WERI-Rb-1 (cell line): ENCODE results near the gene RHCE.

Experiments
- DNase-seq: peaks from one replicate; pipeline ENCODE4 v3.0.0-alpha.2; 2020
- H3K27ac ChIP-seq: fragments of 250-450 bp; sonication (Bioruptor Pico); 2 replicates; pipeline ENCODE4 v1.5.1; 2020; ENCODE audit warnings: mild to moderate bottlenecking, moderate library complexity
- H3K27me3 ChIP-seq: fragments of 250-450 bp; sonication (Bioruptor Pico); 2 replicates; pipeline ENCODE4 v1.5.1; 2021; ENCODE audit warnings: mild to moderate bottlenecking, low read depth, moderate library complexity; ENCODE audit not compliant: insufficient read depth, severe bottlenecking
- H3K36me3 ChIP-seq: fragments of 250-450 bp; sonication (Bioruptor Pico); 2 replicates; pipeline ENCODE4 v1.5.1; 2020; ENCODE audit warnings: mild to moderate bottlenecking, moderate library complexity
- H3K4me3 ChIP-seq: 2 replicates; pipeline ENCODE4 v1.5.1; 2011; ENCODE audit warnings: low read depth, mild to moderate bottlenecking, control low read depth, low read length
- H3K9me3 ChIP-seq: fragments of 250-450 bp; sonication (Bioruptor Pico); 2 replicates; pipeline ENCODE4 v1.5.1; 2021; ENCODE audit warnings: mild to moderate bottlenecking, moderate library complexity; ENCODE audit not compliant: severe bottlenecking
- TF ChIP-seq, protein P1 (sequence below): IDR thresholded peaks from 2 replicates; pipeline ENCODE4 v1.5.1; 2011; ENCODE audit warnings: low read depth, mild to moderate bottlenecking, control low read depth, inconsistent platforms, low read length

RHCE gene

GRCh38 chr1:25439287-25439686 is 18.7 kb upstream of the RHCE start:
- Histone ChIP-seq H3K36me3 (peaks cover 8% of the 10 kb centered on the region; the same call in 1 of the 2 replicates), H3K27ac (no peak overlapping the region), H3K9me3 (no peaks in the 10 kb centered on the region), H3K4me3 (no peak overlapping the region), H3K27me3 (no peaks in the 10 kb centered on the region)
- TF ChIP-seq, protein P1, sequence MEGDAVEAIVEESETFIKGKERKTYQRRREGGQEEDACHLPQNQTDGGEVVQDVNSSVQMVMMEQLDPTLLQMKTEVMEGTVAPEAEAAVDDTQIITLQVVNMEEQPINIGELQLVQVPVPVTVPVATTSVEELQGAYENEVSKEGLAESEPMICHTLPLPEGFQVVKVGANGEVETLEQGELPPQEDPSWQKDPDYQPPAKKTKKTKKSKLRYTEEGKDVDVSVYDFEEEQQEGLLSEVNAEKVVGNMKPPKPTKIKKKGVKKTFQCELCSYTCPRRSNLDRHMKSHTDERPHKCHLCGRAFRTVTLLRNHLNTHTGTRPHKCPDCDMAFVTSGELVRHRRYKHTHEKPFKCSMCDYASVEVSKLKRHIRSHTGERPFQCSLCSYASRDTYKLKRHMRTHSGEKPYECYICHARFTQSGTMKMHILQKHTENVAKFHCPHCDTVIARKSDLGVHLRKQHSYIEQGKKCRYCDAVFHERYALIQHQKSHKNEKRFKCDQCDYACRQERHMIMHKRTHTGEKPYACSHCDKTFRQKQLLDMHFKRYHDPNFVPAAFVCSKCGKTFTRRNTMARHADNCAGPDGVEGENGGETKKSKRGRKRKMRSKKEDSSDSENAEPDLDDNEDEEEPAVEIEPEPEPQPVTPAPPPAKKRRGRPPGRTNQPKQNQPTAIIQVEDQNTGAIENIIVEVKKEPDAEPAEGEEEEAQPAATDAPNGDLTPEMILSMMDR, result no peak
- DNase-seq, result no peak

GRCh38 chr1:25437672-25438071 is 17.0 kb upstream of the RHCE start:
- TF ChIP-seq, protein P1, result no peak
- H3K27me3 ChIP-seq, result no peaks in the 10 kb centered on the region
- H3K9me3 ChIP-seq, result no peaks in the 10 kb centered on the region
- no peak for DNase-seq
- H3K36me3 ChIP-seq, result peaks cover 15% of the 10 kb centered on the region
- H3K27ac ChIP-seq, result no peak overlapping the region
- H3K4me3 ChIP-seq, result no peak overlapping the region

GRCh38 chr1:25435397-25436108 is 14.9 kb upstream of the RHCE start:
- DNase-seq, result no peak
- Histone ChIP-seq H3K4me3 (no peak overlapping the region), H3K27ac (no peak overlapping the region), H3K27me3 (no peaks in the 10 kb centered on the region), H3K9me3 (no peaks in the 10 kb centered on the region), H3K36me3 (peaks cover 16% of the 10 kb centered on the region)
- TF ChIP-seq, protein P1, result no peak

DNA sequence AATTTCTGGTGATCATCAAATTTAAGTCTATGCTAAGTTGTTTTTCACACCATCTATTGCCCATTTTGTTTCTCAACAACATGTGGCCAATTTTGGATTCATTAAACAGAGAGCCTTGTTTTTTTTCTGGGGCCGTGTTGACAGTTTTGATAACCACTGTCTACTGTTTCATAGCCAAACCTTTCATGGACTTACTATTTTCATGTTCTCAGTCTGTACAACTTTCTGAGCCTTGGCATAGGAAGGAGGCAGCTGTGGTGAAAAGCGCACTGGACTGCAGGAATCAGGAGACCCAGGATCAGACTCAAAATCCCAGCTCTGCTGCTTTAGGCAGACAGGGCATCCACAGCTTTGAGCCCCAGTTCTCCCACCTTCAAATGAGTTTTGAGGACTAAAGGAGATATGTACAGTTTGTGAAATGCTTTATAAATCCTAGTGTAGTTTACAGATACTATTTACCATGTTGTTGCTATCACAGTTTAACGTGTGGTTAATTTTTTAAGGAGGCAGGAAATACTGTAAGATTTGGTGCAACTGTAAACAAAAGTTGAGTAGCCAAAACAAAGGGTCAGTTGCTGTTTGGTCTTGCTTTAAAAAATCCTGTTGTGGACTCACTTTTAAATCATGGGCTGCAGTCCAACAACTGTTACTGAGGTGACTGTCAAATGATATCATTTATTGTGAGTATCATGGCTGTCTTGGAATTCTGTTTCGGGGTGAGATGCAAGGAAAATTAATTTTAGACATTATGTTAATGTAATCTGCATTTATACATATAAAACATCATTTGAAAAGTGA is 13.0 kb upstream of the RHCE start:
- no peak overlapping the region for H3K4me3 ChIP-seq
- H3K9me3 ChIP-seq, result no peaks in the 10 kb centered on the region
- TF ChIP-seq, protein P1, result no peak
- no peak for DNase-seq
- peaks cover 19% of the 10 kb centered on the region for H3K36me3 ChIP-seq
- H3K27me3 ChIP-seq, result no peaks in the 10 kb centered on the region
- H3K27ac ChIP-seq, result no peak overlapping the region

DNA sequence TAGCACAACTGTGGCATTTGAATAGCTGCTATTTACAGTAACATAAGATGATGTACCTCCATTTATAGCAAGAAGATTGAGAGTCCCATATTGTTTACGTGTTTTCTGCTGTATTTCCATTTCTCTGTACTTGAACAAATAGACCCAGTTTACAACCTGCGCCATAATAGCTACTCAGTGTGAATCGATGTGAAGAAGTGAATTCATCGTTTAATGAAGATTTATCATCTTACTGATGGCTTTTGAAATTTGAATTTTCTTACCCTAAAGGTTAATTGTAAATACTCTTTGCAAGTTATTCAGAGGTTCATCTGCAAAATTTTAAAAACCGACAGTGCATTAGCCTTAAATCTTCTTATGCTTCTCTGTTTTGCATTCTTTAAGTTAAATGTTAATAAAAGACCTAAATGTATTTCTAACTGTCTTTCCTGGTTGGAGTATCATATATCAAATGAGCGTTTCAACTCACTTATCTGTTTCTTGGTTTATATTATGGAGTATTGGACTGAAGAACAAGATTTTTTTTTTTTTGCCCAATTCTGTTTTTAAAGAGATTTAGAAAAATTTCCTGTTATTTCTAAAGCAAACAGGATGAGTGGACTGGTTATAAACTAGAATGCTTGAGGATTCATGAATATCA is 12.2 kb upstream of the RHCE start:
- TF ChIP-seq, protein P1, result no peak
- no peak overlapping the region for H3K27ac ChIP-seq
- H3K4me3 ChIP-seq, result no peak overlapping the region

More for the DNA sequence above, 12.2 kb upstream of the RHCE start:
- peaks cover 19% of the 10 kb centered on the region for H3K36me3 ChIP-seq
- H3K27me3 ChIP-seq, result no peaks in the 10 kb centered on the region
- no peak for DNase-seq
- H3K9me3 ChIP-seq, result no peaks in the 10 kb centered on the region
